Activated CD4-positive, alpha-beta T cell treated with anti-CD3 and anti-CD28 coated beads for 36 hours (primary cell): ENCODE measurements around the gene KNSTRN. TPM values are rescaled to one million over a fixed set of nuclear protein-coding genes. Genes with fewer than 3 reads are reported as not detected.

Source experiments
- ATAC-seq: fragments of 200-7000 bp; cut with Tn5 transposase; one replicate; pipeline ENCODE4 v1.10.0; 2021; ENCODE audit warnings: mild to moderate bottlenecking, moderate library complexity
- CTCF ChIA-PET: fragments of 350-600 bp; sonication (Branson Sonifier 250); formaldehyde crosslinking; loops from one replicate; lab custom pipeline; 2021; ENCODE audit warnings: antibody characterized with exemption; lab: Charles Lee
- POLR2A ChIA-PET: fragments of 350-600 bp; sonication (Branson Sonifier 250); formaldehyde crosslinking; loops from one replicate; lab custom pipeline; 2021; ENCODE audit warnings: antibody characterized with exemption, inconsistent platforms; lab: Charles Lee
- DNase-seq: peaks from one replicate; pipeline ENCODE4 v3.0.0-alpha.2; 2020
- H3K27ac Mint-ChIP-seq: one replicate; pipeline ENCODE4 v1.8.0; 2021; ENCODE audit warnings: mixed read lengths
- H3K27me3 Mint-ChIP-seq: one replicate; pipeline ENCODE4 v1.8.0; 2021; ENCODE audit warnings: mixed read lengths
- H3K36me3 Mint-ChIP-seq: one replicate; pipeline ENCODE4 v1.8.0; 2021; ENCODE audit warnings: low read depth, mixed read lengths
- H3K4me1 Mint-ChIP-seq: one replicate; pipeline ENCODE4 v1.8.0; 2021; ENCODE audit warnings: mixed read lengths
- H3K4me3 Mint-ChIP-seq: one replicate; pipeline ENCODE4 v1.8.0; 2021; ENCODE audit warnings: mild to moderate bottlenecking, moderate library complexity, mixed read lengths
- H3K9me3 Mint-ChIP-seq: one replicate; pipeline ENCODE4 v1.8.0; 2021; ENCODE audit warnings: low read depth, mixed read lengths
- intact Hi-C, 2 experiments: fragments of 100-400 bp; cut with DNase I in 1 of 2; cut with micrococcal nuclease in 1 of 2; formaldehyde crosslinking; loops; one replicate each; pipeline versions ENCODE4 v1.14.2 to v1.15.1; 2022 to 2024; cut with DNase I, micrococcal nuclease
- total RNA-seq, 2 experiments: library from RNA; stranded (reverse); gene quantifications; one replicate each; pipeline ENCODE4 v1.2.3, GENCODE V29; 2021

Gene KNSTRN
- total RNA-seq, 2 experiments from 2014 or later: 56.2 to 58.8 TPM

DNA sequence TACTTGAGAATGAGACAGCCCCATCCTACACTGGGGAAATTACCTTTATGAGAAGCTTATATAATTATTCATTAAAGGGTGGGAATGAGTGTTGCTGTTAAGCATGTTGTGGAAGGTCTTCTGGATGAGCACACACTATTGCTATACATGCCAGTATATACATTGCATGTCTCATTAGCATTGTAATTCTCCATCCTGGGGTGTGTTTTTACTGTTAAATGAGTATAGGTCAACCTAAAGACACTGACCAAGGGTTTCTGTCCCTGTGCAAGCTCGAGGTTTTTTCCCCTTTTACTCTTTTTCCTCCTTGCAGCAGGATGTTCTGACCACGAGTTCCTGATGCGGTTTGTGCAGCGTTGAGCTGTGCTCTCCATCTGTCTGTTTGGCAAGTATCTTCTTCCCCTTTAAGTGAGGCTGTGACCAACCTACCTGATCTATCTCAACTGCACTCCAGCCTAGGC is 15.9 kb downstream of the KNSTRN start:
- intact Hi-C loops: loop anchor here in 1 of 2 experiments (2.0 kb wide), 1 partner anchor 16 kb away; the partner anchor contains the start of gene KNSTRN
- peaks cover 9% of the 10 kb centered on the region for H3K36me3 Mint-ChIP-seq
- ATAC-seq (peak; percentile 93), DNase-seq (peak; percentile 69)
- no peaks in the 10 kb centered on the region for H3K27me3 Mint-ChIP-seq
- no peaks in the 10 kb centered on the region for H3K9me3 Mint-ChIP-seq
- H3K4me3 Mint-ChIP-seq: peak overlapping the region; percentile 3
- ChIA-PET POLR2A (interaction anchor here (0.5 to 1.1 kb wide), 5 partner anchors 10 to 769 kb away, joined by 3 to 5 read pairs (median 3); partner anchors contain the start of gene BAHD1), CTCF (interaction anchor here (0.9 to 2.1 kb wide), 11 partner anchors 8 to 119 kb away, joined by 3 to 11 read pairs (median 5); partner anchors contain the start of genes IVD and KNSTRN)
- peak overlapping the region; percentile 65 for H3K27ac Mint-ChIP-seq
- peaks cover 22% of the 10 kb centered on the region for H3K4me1 Mint-ChIP-seq

DNA sequence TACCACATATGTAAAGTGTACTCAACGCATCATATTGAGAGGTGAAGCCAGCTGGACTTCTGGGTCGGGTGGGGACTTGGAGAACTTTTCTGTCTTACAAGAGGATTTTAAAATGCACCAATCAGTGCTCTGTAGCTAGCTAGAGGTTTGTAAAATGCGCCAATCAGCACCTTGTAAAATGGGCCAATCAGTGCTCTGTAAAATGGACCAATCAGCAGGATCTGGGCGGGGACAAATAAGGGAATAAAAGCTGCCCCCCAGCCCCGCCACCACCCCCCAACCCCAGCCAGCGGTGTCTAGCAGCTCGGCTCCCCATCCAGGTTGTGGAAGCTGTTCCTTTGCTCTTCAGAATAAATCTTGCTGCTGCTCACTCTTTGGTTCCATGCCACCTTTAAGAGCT is 16.8 kb downstream of the KNSTRN start:
- Mint-ChIP-seq H3K27ac (no peak overlapping the region), H3K9me3 (no peaks in the 10 kb centered on the region), H3K36me3 (peaks cover 5% of the 10 kb centered on the region), H3K4me1 (peaks cover 27% of the 10 kb centered on the region), H3K27me3 (no peaks in the 10 kb centered on the region), H3K4me3 (no peak overlapping the region)
- intact Hi-C loops: loop anchor here in 1 of 2 experiments (2.0 kb wide), 1 partner anchor 17 kb away; the partner anchor contains the start of gene KNSTRN
- ATAC-seq (no peak), DNase-seq (no peak)
- ChIA-PET CTCF (interaction anchor here (0.6 to 2.1 kb wide), 5 partner anchors 15 to 40 kb away, joined by 3 to 11 read pairs (median 4); partner anchors contain the start of gene KNSTRN), POLR2A (interaction anchor here (0.6 kb wide), 1 partner anchor 72 kb away, joined by 3 read pairs; no protein-coding TSS in a partner anchor)

DNA sequence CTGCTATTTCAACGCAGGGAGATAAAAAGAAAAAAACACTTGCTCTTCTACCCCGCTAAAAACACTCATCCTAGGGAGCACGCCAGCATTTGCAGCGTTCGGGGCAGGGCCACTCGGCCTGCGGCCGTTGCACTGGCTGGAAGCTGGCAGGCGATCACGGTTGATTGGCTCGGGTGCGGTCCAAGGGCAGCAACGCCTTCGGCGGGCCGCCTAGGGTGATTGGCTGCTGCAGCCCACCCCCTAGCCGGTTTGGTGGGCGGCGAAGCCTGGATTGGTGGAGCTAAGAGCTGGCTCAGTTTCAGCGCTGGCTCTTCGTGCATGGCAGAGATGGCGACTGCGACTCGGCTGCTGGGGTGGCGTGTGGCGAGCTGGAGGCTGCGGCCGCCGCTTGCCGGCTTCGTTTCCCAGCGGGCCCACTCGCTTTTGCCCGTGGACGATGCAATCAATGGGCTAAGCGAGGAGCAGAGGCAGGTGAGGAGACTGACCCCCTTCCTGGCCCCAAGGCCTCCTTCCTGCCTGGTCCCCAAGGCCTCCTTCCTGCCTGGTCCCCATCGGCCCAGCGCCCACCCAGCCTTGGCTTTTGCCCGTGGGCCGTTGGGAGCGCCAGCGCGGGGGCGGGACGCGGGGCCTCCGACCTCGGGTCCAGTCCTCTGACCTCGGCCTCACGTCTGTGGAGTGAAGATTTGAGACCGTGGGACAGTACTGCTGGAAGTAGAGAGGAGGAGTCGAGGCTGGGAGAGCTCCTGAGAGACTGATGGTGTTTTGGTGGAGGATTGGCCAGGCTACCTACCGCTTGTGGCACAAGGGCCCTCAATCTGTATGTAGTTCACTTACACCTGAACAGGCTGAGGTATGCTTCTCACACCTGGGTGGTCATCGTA is 23.2 kb downstream of the KNSTRN start, which contains the start of gene IVD:
Gene IVD (plus strand): TSS at position 295 of the 881 bp plus-strand sequence. CDS start 33 bp downstream, at position 328.
- ATAC-seq (peak; percentile 97), DNase-seq (peak; percentile 95)
- CTCF ChIA-PET: interaction anchor here (0.6 to 2.6 kb wide), 17 partner anchors 8 to 537 kb away, joined by 3 to 10 read pairs (median 4); no protein-coding TSS in a partner anchor
- Mint-ChIP-seq H3K27ac (peak within 1 kb of the TSS; percentile 95), H3K27me3 (no peaks in the 10 kb centered on the region), H3K4me1 (peaks cover 52% of the 10 kb centered on the region), H3K4me3 (peak within 1 kb of the TSS; percentile 78), H3K9me3 (no peaks in the 10 kb centered on the region), H3K36me3 (peaks cover 19% of the 10 kb centered on the region)
- intact Hi-C loops: loop anchor here (1.0 to 10.0 kb wide), 10 partner anchors 23 to 621 kb away; partner anchors contain the start of genes BAHD1 (in 1 of the 2), CCDC32 (in 1 of the 2), DISP2 (in 1 of the 2) and EIF2AK4 (in 1 of the 2)
- POLR2A ChIA-PET: interaction anchor here (1.0 to 1.2 kb wide), 3 partner anchors 22 to 624 kb away, joined by 3 to 4 read pairs (median 3); partner anchors contain the start of gene PLCB2

DNA sequence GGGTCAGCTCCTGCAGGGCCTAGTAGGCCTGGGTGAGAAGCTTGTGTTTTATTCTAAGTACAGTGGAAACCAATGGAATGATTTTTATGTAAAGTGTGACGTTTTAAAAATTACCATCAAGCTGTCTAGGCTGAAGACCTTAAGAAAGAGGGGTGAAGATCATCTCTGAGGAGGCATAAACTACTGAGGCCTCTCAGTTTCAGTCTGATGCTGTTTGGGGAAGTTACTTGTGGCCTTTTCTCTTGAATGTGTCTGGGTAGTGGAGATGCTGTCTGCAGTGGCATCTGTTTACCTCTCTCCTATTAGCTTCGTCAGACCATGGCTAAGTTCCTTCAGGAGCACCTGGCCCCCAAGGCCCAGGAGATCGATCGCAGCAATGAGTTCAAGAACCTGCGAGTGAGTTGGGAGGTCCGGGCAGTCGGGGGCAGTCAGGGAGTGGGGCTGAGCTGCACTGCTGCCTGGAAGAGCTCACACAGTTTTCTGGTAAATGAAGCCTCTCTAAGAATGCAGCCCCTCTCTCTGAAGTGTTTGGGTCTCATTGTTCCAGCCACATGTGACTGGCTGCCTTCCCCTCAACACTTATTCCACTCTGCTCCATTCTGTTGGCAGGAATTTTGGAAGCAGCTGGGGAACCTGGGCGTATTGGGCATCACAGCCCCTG is 24.9 kb downstream of the KNSTRN start:
- Mint-ChIP-seq H3K4me1 (peaks cover 53% of the 10 kb centered on the region), H3K36me3 (peaks cover 34% of the 10 kb centered on the region), H3K27ac (peak overlapping the region; percentile 22), H3K9me3 (no peaks in the 10 kb centered on the region), H3K4me3 (peak overlapping the region; percentile 78), H3K27me3 (no peaks in the 10 kb centered on the region)
- DNase-seq: no peak
- intact Hi-C loops: loop anchor here (5.0 to 10.0 kb wide), 3 partner anchors 40 to 623 kb away; partner anchors contain the start of genes EIF2AK4 (in 1 of the 2) and FSIP1 (in 1 of the 2)
- CTCF ChIA-PET: interaction anchor here (0.9 to 2.0 kb wide), 4 partner anchors 15 to 70 kb away, joined by 3 to 4 read pairs (median 3); partner anchors contain the start of gene KNSTRN
- ATAC-seq: no peak
- POLR2A ChIA-PET: interaction anchor here (0.9 to 1.1 kb wide), 2 partner anchors 9 kb away, joined by 3 to 4 read pairs; no protein-coding TSS in a partner anchor

DNA sequence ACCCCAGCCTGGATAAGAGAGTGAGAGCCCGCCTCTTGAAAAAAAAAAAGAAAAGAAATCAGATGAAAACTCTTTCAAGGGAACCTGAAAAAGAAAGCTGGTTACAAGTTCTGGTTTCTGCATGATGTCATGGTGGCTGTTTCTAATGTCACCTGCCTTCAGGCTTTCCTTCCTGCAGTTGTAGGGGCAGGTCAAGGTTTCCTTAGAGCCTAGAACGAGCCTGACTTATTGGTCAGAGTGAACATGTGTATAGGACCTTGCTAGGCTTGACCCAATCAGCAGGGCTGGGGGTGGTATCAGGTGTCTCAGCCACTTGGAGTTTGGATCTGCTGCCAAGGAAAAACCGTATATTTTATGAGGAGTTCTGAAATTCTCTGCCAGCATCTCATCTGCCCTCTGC is 26.8 kb downstream of the KNSTRN start:
- POLR2A ChIA-PET: interaction anchor here (0.6 to 0.7 kb wide), 8 partner anchors 11 to 251 kb away, joined by 3 to 10 read pairs (median 4); no protein-coding TSS in a partner anchor
- Mint-ChIP-seq H3K27ac (peak overlapping the region; percentile 69), H3K27me3 (no peaks in the 10 kb centered on the region), H3K4me1 (peaks cover 46% of the 10 kb centered on the region), H3K36me3 (peaks cover 46% of the 10 kb centered on the region), H3K4me3 (no peak overlapping the region), H3K9me3 (no peaks in the 10 kb centered on the region)
- intact Hi-C loops: loop anchor here (5.0 to 10.0 kb wide), 3 partner anchors 42 to 625 kb away; partner anchors contain the start of genes EIF2AK4 (in 1 of the 2) and FSIP1 (in 1 of the 2)
- ATAC-seq (peak; percentile 3), DNase-seq (peak; percentile 25)
- CTCF ChIA-PET: interaction anchor here (1.3 kb wide), 1 partner anchor 41 kb away, joined by 3 read pairs; no protein-coding TSS in a partner anchor

DNA sequence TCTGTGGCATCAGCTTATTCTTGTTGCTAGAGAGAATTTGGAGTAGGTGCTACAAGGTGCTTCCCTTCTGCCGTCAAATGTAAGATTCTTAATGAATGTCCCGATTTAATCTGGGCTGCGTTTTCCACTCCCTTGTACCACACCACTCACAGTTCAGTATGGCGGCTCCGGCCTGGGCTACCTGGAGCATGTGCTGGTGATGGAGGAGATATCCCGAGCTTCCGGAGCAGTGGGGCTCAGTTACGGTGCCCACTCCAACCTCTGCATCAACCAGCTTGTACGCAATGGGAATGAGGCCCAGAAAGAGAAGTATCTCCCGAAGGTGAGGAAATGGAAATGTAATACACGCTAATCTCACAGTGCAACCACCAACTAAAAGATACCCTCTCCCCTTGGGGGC is 28.0 kb downstream of the KNSTRN start:
- H3K4me1 Mint-ChIP-seq: peaks cover 36% of the 10 kb centered on the region
- intact Hi-C loops: no loop called here
- no peak overlapping the region for H3K27ac Mint-ChIP-seq
- no peaks in the 10 kb centered on the region for H3K27me3 Mint-ChIP-seq
- H3K36me3 Mint-ChIP-seq: peaks cover 53% of the 10 kb centered on the region
- ATAC-seq (no peak), DNase-seq (no peak)
- H3K4me3 Mint-ChIP-seq: no peak overlapping the region
- POLR2A ChIA-PET: no interaction called here
- CTCF ChIA-PET: interaction anchor here (1.4 to 1.6 kb wide), 2 partner anchors 11 to 67 kb away, joined by 5 to 6 read pairs; no protein-coding TSS in a partner anchor
- no peaks in the 10 kb centered on the region for H3K9me3 Mint-ChIP-seq

DNA sequence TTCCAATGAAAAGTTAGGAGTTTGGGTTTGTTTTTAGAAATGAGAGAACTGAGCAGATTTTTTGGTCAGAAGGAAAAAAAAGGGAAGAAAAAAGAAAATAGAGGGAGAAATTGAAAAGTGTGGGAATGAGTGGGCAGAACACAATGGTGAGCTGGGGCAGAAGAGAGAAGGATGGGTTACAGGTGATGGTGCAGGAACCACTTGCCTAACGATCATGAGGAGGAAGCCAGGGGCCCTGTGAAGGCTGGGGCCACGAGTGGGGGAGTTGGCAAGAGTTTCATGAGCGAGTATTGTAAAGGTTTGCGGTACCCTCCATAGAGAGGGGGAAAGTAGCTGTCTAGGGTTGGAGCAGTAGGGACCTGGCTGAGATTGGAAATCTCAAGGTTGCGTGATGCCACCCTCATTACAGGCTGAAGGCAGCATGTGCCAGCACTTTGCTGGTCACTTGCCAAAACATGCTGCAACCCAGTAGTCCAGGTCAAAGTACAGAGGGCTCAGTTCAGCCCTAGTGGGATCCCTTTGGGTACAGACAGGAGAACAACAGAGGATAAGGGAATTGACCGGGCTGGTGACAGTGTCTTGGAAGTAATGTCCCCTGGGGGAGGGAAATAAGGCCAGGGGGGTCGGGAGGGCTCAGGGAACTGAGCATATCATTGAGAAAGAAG is 29.7 kb downstream of the KNSTRN start:
- no peak for ATAC-seq
- Mint-ChIP-seq H3K4me1 (peaks cover 26% of the 10 kb centered on the region), H3K4me3 (no peak overlapping the region), H3K27ac (peak overlapping the region; percentile 34), H3K27me3 (no peaks in the 10 kb centered on the region), H3K9me3 (no peaks in the 10 kb centered on the region), H3K36me3 (peaks cover 50% of the 10 kb centered on the region)
- ChIA-PET POLR2A (interaction anchor here (0.6 kb wide), 1 partner anchor 13 kb away, joined by 3 read pairs; no protein-coding TSS in a partner anchor), CTCF (interaction anchor here (0.7 kb wide), 3 partner anchors 12 to 105 kb away, joined by 3 to 5 read pairs (median 4); partner anchors contain the start of gene PLCB2)
- no peak for DNase-seq
- intact Hi-C loops: no loop called here

DNA sequence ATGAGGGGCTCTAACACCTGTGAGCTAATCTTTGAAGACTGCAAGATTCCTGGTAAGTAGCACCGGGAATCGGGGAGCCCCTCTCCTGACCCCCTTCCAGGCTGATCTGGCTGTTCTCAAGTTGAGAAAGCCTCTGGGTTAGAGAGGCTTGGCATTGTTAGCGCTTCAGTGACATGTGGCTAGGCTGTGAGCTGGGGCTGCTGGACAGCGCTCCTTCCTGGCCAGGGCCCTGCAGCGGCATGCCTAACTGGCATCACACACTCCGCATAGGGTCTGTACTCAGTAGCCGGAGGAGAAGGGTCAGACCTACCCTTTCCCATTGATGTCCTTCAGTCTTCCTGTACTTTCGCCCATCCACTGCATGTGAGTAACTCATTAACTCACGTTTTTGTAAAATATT is 30.5 kb downstream of the KNSTRN start:
- H3K36me3 Mint-ChIP-seq: peaks cover 49% of the 10 kb centered on the region
- no peak overlapping the region for H3K4me3 Mint-ChIP-seq
- H3K27me3 Mint-ChIP-seq: no peaks in the 10 kb centered on the region
- H3K27ac Mint-ChIP-seq: no peak overlapping the region
- CTCF ChIA-PET: interaction anchor here (0.7 to 0.9 kb wide), 4 partner anchors 11 to 105 kb away, joined by 3 to 4 read pairs (median 3); partner anchors contain the start of gene PLCB2
- H3K9me3 Mint-ChIP-seq: no peaks in the 10 kb centered on the region
- H3K4me1 Mint-ChIP-seq: peaks cover 19% of the 10 kb centered on the region
- DNase-seq (no peak), ATAC-seq (no peak)
- intact Hi-C loops: no loop called here
- POLR2A ChIA-PET: interaction anchor here (0.6 kb wide), 2 partner anchors 13 to 315 kb away, joined by 3 read pairs; no protein-coding TSS in a partner anchor

DNA sequence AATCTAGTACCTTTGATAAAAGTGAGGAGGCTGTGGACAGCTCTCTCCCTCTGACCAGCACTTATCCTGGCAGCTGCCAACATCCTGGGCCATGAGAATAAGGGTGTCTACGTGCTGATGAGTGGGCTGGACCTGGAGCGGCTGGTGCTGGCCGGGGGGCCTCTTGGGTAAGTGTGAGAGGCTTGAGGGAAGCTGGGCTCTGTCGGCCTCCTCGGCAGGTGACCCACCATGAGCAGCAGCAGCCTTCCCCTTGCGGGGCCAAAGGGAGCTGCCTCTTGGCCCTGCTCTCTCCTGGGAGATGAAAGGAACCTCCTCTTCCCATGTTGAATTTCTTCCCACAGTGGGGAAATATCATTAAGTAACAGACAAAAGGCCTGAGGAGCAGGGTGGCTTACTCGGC is 32.3 kb downstream of the KNSTRN start:
- intact Hi-C loops: no loop called here
- peaks cover 4% of the 10 kb centered on the region for H3K4me1 Mint-ChIP-seq
- no peak overlapping the region for H3K4me3 Mint-ChIP-seq
- no peak for ATAC-seq
- ChIA-PET CTCF (interaction anchor here (0.8 to 2.0 kb wide), 7 partner anchors 9 to 92 kb away, joined by 3 to 4 read pairs (median 4); partner anchors contain the start of genes INAFM2 and IVD), POLR2A (no interaction called here)
- H3K9me3 Mint-ChIP-seq: no peaks in the 10 kb centered on the region
- H3K27me3 Mint-ChIP-seq: no peaks in the 10 kb centered on the region
- peaks cover 46% of the 10 kb centered on the region for H3K36me3 Mint-ChIP-seq
- H3K27ac Mint-ChIP-seq: no peak overlapping the region
- DNase-seq: no peak
